ENCODE measurements around the gene MPPED1. TPM values are rescaled to one million over a fixed set of nuclear protein-coding genes. Genes with fewer than 3 reads are reported as not detected.

MPPED1 gene
- total and polyA plus RNA-seq, 2 of the 13 experiments (the other 11 are each of a cell fraction or from before 2014, with no cell fraction given): 0.77 TPM; not detected in 1

DNA sequence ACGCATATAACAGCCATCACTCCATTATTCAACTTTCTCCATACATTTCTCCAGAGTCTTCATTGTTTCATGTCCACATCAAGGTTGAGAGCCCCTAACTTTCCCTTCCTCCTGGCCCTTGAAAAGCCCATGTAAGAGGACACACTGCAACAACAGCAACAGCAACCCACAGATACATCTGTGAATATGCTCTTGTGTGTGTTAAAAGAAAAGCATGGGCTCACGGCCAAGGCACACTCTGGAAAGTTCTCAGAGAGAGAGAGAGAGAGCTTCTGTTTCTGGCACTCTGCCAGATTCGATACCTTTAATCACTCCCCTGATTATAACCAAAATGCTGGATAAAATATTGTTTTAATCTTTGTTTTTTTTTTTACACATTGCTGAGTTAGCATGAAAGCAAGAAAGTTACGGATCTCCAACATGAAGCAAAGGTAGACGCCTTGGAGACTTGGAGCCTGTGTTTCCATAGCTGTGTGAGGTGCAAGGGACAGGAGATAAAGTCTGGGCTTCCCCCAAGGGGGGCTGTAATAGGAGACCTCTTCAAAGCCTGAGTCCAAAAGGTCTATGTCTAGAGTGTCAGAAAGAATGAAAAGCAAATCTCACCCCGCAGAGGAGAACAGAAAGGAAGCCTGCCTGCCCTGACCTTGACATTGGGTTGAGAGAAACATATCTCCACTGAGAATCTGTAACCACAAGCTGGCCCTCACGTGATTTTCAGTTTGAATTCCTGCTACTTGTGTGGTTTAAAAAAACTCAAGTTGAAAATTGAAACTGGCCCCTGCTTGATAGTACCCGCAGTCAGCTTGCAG lies 33.7 kb upstream of the MPPED1 start (continued):
- TF ChIP-seq, protein P1, sequence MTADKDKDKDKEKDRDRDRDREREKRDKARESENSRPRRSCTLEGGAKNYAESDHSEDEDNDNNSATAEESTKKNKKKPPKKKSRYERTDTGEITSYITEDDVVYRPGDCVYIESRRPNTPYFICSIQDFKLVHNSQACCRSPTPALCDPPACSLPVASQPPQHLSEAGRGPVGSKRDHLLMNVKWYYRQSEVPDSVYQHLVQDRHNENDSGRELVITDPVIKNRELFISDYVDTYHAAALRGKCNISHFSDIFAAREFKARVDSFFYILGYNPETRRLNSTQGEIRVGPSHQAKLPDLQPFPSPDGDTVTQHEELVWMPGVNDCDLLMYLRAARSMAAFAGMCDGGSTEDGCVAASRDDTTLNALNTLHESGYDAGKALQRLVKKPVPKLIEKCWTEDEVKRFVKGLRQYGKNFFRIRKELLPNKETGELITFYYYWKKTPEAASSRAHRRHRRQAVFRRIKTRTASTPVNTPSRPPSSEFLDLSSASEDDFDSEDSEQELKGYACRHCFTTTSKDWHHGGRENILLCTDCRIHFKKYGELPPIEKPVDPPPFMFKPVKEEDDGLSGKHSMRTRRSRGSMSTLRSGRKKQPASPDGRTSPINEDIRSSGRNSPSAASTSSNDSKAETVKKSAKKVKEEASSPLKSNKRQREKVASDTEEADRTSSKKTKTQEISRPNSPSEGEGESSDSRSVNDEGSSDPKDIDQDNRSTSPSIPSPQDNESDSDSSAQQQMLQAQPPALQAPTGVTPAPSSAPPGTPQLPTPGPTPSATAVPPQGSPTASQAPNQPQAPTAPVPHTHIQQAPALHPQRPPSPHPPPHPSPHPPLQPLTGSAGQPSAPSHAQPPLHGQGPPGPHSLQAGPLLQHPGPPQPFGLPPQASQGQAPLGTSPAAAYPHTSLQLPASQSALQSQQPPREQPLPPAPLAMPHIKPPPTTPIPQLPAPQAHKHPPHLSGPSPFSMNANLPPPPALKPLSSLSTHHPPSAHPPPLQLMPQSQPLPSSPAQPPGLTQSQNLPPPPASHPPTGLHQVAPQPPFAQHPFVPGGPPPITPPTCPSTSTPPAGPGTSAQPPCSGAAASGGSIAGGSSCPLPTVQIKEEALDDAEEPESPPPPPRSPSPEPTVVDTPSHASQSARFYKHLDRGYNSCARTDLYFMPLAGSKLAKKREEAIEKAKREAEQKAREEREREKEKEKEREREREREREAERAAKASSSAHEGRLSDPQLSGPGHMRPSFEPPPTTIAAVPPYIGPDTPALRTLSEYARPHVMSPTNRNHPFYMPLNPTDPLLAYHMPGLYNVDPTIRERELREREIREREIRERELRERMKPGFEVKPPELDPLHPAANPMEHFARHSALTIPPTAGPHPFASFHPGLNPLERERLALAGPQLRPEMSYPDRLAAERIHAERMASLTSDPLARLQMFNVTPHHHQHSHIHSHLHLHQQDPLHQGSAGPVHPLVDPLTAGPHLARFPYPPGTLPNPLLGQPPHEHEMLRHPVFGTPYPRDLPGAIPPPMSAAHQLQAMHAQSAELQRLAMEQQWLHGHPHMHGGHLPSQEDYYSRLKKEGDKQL (CRISPR knock-in tag; IDR thresholded peaks at IDR 0.05; ENCODE audit: low read depth): 0 out of 2 replicates have a peak, but pooled peaks have one; percentile 15
- TF ChIP-seq, protein P2, sequence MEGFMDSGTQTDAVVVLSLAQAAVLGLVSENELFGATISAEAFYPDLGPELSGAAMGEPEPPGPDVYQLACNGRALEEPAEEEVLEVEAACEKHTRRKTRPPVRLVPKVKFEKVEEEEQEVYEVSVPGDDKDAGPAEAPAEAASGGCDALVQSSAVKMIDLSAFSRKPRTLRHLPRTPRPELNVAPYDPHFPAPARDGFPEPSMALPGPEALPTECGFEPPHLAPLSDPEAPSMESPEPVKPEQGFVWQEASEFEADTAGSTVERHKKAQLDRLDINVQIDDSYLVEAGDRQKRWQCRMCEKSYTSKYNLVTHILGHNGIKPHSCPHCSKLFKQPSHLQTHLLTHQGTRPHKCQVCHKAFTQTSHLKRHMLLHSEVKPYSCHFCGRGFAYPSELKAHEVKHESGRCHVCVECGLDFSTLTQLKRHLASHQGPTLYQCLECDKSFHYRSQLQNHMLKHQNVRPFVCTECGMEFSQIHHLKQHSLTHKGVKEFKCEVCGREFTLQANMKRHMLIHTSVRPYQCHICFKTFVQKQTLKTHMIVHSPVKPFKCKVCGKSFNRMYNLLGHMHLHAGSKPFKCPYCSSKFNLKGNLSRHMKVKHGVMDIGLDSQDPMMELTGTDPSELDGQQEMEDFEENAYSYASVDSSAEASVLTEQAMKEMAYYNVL (CRISPR knock-in tag; IDR thresholded peaks at IDR 0.05; ENCODE audit: borderline replicate concordance): peak; percentile 100
- TF ChIP-seq ZFP62 (CRISPR knock-in tag; IDR thresholded peaks at IDR 0.05): no peak
- no peak for TF ChIP-seq U2AF2 (IDR thresholded peaks at IDR 0.05; ENCODE audit: low read depth, low read length)
- TF ChIP-seq, protein P3, sequence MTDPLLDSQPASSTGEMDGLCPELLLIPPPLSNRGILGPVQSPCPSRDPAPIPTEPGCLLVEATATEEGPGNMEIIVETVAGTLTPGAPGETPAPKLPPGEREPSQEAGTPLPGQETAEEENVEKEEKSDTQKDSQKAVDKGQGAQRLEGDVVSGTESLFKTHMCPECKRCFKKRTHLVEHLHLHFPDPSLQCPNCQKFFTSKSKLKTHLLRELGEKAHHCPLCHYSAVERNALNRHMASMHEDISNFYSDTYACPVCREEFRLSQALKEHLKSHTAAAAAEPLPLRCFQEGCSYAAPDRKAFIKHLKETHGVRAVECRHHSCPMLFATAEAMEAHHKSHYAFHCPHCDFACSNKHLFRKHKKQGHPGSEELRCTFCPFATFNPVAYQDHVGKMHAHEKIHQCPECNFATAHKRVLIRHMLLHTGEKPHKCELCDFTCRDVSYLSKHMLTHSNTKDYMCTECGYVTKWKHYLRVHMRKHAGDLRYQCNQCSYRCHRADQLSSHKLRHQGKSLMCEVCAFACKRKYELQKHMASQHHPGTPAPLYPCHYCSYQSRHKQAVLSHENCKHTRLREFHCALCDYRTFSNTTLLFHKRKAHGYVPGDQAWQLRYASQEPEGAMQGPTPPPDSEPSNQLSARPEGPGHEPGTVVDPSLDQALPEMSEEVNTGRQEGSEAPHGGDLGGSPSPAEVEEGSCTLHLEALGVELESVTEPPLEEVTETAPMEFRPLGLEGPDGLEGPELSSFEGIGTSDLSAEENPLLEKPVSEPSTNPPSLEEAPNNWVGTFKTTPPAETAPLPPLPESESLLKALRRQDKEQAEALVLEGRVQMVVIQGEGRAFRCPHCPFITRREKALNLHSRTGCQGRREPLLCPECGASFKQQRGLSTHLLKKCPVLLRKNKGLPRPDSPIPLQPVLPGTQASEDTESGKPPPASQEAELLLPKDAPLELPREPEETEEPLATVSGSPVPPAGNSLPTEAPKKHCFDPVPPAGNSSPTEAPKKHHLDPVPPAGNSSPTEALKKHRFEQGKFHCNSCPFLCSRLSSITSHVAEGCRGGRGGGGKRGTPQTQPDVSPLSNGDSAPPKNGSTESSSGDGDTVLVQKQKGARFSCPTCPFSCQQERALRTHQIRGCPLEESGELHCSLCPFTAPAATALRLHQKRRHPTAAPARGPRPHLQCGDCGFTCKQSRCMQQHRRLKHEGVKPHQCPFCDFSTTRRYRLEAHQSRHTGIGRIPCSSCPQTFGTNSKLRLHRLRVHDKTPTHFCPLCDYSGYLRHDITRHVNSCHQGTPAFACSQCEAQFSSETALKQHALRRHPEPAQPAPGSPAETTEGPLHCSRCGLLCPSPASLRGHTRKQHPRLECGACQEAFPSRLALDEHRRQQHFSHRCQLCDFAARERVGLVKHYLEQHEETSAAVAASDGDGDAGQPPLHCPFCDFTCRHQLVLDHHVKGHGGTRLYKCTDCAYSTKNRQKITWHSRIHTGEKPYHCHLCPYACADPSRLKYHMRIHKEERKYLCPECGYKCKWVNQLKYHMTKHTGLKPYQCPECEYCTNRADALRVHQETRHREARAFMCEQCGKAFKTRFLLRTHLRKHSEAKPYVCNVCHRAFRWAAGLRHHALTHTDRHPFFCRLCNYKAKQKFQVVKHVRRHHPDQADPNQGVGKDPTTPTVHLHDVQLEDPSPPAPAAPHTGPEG (CRISPR knock-in tag; IDR thresholded peaks at IDR 0.05): no peak
- TF ChIP-seq KLF12 (CRISPR knock-in tag; IDR thresholded peaks at IDR 0.05; ENCODE audit: borderline replicate concordance): no peak
- TF ChIP-seq, protein P4, sequence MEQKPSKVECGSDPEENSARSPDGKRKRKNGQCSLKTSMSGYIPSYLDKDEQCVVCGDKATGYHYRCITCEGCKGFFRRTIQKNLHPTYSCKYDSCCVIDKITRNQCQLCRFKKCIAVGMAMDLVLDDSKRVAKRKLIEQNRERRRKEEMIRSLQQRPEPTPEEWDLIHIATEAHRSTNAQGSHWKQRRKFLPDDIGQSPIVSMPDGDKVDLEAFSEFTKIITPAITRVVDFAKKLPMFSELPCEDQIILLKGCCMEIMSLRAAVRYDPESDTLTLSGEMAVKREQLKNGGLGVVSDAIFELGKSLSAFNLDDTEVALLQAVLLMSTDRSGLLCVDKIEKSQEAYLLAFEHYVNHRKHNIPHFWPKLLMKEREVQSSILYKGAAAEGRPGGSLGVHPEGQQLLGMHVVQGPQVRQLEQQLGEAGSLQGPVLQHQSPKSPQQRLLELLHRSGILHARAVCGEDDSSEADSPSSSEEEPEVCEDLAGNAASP (CRISPR knock-in tag; IDR thresholded peaks at IDR 0.05; ENCODE audit: borderline replicate concordance): peak; percentile 60; the same call in 1 of the 2 replicates
- no peak; the same call in 1 of the 2 replicates for TF ChIP-seq ZSCAN31 (CRISPR knock-in tag; IDR thresholded peaks at IDR 0.05; ENCODE audit: low read depth)
- TF ChIP-seq ZNF772 (CRISPR knock-in tag; IDR thresholded peaks at IDR 0.05): peak; percentile 59; the same call in 1 of the 2 replicates
- TF ChIP-seq, protein P5, sequence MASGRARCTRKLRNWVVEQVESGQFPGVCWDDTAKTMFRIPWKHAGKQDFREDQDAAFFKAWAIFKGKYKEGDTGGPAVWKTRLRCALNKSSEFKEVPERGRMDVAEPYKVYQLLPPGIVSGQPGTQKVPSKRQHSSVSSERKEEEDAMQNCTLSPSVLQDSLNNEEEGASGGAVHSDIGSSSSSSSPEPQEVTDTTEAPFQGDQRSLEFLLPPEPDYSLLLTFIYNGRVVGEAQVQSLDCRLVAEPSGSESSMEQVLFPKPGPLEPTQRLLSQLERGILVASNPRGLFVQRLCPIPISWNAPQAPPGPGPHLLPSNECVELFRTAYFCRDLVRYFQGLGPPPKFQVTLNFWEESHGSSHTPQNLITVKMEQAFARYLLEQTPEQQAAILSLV (CRISPR knock-in tag; IDR thresholded peaks at IDR 0.05; ENCODE audit: borderline replicate concordance): no peak
